ENCODE data around the gene EDDM13.
A peak's percentile ranks its signal among the peaks of the same experiment; 100 is the strongest.
"Not testable (repeated sequence)": the region's sequence is repeated elsewhere in the genome, so short reads cannot be mapped to it uniquely, and the experiment has no call there.

EDDM13 gene

GRCh38 chr19:56295531-56296455, 23.2 kb downstream of the EDDM13 start:
- DNase-seq, result no peak

DNA sequence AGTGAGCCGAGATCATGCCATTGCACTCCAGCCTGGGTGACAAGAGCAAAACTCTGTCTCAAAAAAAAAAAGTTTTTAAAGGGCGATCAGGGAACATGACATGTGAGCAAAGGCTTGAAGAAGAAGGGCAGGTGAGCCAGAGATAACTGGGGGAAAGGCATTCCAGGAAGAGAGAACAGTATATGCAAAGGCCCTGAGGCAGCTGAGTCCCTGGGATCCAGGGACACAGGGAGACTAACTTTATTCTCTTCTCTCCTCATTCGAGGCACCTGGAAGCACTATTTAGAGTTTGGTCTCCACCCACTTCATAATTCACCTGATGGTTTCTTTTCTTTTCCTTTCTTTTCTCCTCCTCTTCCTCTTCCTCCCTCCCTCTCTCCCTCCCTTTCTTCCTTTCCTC, 24.5 kb downstream of the EDDM13 start:
- DNase-seq, result no peak

- DNase-seq, result no peak
Observed at GRCh38 chr19:56299688-56300087, 27.1 kb downstream of the EDDM13 start.

- DNase-seq, result no peak
Observed at GRCh38 chr19:56301155-56301554, 28.6 kb downstream of the EDDM13 start.

DNA sequence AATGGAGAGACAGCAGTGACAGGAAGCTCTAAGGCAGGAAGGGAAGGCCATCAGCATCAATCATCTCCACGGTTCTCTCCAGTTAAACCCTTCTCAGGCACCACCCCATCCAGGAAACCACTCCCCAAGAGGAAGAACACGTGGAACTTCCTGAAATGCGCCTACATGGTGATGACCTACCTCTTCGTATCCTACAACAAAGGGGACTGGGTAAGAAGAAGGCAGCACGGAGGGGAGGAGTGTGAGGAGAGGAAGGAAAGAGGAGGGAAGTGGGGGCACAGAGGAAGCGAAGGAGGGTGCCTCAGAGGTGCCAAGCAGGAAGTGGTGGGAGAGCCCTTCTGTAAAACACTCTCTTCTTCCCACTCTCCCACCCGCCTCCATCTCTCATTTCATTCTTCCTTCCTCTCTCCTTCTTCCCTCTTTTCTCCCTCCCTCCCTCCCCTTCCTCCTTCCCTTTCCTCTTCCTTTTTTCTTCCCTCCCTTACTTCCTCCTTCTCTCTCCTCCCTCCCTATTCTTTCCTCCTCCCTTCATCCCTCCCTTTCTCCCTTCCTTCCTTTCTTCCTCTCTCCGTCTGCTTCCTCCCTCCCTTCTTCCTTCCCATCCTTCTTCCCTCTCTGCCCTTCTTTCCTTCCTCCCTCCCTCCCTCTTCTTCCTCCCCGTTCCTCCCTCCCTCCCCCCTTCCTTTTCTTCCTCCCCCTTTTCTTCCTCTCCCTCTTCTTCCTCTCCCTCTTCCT, 29.5 kb downstream of the EDDM13 start:
- DNase-seq, result no peak

GRCh38 chr19:56304243-56304642, 31.7 kb downstream of the EDDM13 start:
- no peak for DNase-seq

- DNase-seq, result no peak
Observed at GRCh38 chr19:56306016-56306415, 33.5 kb downstream of the EDDM13 start.

GRCh38 chr19:56307062-56307461, 34.5 kb downstream of the EDDM13 start:
- DNase-seq, result not testable (repeated sequence)

DNA sequence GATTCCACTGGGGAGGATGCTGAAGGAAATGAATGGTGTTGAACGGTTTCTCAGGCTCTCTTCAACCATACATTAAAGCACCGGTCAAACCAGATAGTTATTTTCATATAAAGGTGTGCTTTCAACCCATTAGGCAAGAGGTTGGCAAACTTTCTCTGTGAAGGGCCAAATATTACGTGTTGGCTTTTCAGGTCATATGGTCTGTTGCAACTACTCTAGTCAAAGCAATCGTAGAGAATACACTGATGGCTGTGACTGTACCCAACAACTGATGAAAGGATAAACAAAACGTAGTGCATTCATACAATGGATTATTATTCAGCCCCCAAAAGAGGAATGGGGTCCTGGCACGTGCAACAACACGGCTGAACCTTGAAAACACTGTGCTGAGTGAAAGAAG, 36.2 kb downstream of the EDDM13 start:
- DNase-seq, result no peak

DNA sequence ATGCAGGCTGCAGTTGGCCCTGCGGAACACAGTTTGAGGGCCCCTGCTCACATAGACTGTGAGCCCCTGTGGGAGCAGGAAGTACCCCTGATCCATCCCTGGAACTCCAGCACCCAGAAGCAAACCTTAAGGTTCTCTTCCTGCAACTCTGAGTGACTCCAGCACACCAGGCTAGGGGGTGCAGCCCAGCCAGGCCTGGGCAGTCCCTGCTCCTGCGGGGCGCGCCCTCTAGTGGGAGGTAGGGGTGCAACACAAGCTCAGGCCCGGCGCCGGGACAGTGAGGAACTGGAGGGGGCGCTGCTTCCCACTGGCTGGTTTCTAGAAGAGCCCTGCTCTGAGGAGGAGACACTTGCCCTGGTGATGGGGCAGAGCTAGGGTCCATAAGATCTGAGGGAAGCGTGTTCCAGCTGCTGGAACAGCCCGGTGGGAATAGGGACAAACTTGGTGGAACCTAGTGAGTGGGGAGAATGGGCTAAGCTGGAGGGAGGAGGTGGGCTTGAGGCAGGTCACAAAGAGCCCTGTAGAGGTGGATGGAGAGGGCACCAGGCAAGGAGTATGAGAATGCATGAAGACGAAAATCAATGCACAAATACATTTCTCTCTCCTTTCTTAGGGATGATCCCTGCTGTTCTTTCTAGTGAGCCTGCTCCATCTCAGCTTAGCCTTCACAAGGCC, 37.1 kb downstream of the EDDM13 start:
- no peak for DNase-seq

DNA sequence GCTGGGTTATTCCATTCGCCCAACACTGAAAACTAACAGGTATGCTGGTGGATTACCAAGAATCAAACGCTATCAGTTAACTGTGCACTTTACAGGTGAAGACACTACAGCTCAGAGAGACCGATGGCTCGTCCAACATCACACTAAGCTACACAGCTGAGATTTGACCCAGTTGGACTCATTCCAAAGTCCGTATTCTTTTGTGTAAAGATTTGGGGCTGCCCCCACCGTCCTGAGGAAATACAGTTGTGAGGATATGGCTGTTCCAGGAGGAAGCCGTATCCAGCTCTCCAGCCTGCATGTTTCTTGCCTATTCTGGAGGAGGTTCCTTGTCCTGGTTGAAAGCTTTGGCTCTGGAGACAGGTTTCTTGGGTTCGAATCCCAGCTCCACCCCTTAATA, 37.9 kb downstream of the EDDM13 start:
- no peak for DNase-seq

DNA sequence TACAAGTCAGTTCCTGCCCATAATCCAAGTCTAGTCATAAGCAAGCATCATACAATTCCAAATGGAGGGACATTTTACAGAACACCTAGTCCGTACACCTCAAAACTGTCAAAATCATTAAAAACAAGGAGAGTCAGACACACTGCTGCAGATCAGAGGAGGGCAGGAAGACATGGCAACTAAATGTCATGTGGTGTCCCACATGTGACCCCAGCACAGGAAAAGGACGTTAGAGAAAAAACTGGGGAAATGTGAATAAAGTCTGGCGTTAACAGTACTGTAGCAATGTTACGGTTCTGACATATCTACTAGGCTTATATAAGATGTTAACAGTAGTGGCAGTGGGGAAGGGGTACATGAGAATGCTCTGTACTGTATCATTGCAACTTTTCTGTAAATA, 39.8 kb downstream of the EDDM13 start:
- DNase-seq, result no peak

GRCh38 chr19:56312787-56313657, 40.5 kb downstream of the EDDM13 start:
- no peak for DNase-seq

DNA sequence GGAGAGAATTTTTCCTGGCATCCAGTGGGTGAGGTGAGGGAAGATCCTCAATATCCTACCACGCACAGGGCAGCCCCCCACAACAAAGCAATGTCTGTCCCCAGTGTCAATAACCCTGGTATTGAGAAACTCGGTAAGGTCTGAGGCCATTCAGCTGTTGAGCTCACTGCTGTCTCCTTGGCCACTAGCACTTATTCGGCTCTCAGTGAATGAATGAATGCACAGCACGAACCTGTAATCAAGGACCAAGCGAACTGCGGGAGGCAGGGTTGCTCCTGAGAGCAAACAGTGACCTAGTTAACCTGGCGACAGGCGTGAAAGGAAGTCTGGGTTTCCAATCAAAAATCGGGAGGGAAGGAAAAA, 41.5 kb downstream of the EDDM13 start:
- DNase-seq, result no peak

GRCh38 chr19:56314381-56315076, 42.0 kb downstream of the EDDM13 start, which contains the start of gene ZSCAN5A:
Gene ZSCAN5A, minus strand, starts transcription at chr19:56314839. Its CDS starts 89,793 bp downstream, at chr19:56225046.
- peak; percentile 91 for DNase-seq

GRCh38 chr19:56315077-56315828, 42.7 kb downstream of the EDDM13 start:
- DNase-seq, result peak; percentile 95

- DNase-seq, result no peak
Observed at GRCh38 chr19:56316728-56317127, 44.2 kb downstream of the EDDM13 start.

DNA sequence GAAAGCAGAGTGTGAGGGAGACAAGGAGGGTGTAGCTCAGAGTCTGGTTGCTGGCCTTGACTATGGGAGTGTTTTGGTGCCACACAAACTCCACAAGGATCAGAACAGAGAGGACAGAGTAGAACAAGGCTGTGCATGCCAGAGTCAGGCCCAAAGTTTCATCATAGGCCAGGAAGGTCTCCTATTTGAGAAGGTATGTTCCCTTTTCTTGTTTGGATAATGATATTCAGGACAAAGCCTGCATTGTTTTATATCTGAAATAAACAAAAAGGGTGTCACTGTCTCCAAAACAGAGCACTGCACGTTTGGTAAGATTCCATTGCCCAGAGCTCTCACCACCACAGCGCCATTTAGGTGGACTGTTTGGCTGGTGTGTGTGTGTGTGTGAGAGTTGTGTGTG, 45.2 kb downstream of the EDDM13 start:
- DNase-seq, result no peak

GRCh38 chr19:56319991-56320390, 47.4 kb downstream of the EDDM13 start:
- no peak for DNase-seq

DNA sequence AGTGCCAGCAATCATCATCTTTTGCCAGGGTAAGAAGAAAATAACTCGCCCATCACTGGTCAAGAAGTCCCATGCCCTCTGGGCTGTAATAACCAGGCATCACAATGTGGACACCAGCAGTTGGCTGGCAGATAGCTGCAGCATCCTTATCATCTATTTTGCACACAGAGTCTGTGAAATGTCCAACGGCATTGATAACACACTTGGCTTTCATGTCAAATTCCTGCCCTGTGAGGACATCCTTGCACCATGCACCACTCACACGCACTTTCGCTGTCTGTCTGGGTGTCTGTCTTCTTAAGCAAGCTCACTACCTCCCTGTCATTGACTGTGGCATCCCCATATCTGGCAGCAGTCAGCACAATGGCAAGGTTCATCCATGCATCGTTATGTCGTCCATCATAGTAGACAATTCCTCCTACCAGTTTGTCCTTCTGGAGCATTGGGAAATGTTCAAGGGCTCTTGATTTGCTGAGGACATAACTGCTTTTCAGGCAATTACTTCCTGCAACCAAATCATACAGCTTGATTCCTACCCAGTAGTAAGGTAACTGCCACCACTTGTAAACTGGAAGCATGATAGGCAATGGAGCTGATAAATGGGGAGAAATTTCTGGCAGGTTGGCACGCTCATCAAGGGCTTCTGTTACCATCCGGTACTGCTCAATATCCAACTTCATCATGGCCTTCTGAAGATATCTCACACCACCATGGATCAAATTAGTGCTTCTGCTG, 48.9 kb downstream of the EDDM13 start:
- DNase-seq, result no peak

Measured in NCI-H1436 treated with DMSO at 0.1 percent for 48 hours (cell line).